HL-60/S4 (cell line): ENCODE data around the gene EEF1G.

ENCODE experiments used
- in situ Hi-C: fragments of 300-500 bp; cut with MboI; formaldehyde crosslinking; loops from 2 replicates; pipeline ENCODE4 v1.14.3; 2022; ENCODE audit warnings: low sequenced_read_pairs

The EEF1G gene

DNA sequence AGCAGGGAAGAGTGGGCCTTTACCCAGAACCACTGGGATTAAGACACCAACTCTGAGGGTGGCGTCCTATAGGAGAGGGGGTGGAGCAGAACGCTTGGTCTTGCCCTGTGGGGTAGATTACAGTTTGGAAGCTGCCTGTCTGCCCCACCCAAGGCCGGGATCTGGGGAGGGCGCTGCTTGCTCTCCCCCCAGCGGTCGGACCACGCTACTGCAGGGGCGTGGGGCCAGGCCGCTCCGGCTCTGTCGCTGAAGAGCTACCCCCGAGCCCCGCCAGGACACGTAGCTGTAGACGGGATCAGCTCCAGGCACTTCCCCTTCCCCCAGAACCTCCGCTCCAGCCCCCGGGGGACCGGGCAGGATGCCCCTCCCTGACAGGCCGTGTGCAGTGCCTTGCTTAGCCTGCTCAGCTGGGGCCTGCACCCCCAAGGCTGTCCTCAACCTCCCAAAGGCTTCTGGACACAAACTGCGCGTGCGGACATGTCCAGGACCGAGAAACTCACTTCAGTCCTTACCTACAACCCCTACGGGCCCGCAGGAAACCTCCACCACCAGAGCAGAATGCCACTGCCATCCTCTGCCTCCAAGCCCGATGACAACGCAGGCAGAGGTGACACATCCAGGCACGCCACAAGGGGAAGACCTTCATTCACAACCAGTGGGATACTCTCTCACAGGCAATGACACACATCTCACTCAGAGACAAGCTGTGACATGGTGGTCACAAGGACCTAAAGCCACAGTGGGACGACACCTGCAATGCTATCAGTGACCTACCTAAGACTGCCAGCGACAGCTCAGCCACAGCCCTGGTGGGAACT, 30.7 kb downstream of the EEF1G start:
- in situ Hi-C loops, result no loop called here

DNA sequence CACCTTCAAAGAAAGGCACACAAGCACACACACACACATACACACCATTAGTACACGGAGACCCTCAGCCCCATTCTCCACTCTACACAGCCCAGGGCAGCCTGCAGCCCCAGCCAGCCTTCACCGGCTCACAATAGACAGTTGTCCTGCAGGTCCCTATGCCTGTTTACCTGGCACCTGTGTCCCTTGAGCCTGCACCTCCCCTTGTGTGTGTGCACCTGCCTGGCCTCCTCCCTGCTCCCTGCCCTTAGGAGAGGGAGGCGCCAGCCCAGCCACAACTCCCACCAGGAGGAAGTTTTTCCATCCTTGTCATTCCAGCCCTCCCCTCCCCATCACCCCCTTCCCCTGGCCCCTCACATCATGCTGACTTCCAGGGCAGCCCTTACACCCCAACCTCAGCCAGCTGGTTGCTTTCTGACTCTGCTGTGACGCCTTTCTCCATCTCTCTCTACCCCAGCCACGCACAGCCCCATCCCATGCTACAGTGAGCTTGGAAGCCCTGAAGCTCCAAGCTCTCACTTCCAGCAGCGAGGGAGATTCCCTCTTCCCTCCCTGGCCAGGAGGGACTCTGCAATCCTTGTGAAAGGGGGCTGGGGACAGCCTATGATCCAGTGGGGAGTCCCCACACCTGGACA, 31.5 kb downstream of the EEF1G start:
- in situ Hi-C loops, result no loop called here

DNA sequence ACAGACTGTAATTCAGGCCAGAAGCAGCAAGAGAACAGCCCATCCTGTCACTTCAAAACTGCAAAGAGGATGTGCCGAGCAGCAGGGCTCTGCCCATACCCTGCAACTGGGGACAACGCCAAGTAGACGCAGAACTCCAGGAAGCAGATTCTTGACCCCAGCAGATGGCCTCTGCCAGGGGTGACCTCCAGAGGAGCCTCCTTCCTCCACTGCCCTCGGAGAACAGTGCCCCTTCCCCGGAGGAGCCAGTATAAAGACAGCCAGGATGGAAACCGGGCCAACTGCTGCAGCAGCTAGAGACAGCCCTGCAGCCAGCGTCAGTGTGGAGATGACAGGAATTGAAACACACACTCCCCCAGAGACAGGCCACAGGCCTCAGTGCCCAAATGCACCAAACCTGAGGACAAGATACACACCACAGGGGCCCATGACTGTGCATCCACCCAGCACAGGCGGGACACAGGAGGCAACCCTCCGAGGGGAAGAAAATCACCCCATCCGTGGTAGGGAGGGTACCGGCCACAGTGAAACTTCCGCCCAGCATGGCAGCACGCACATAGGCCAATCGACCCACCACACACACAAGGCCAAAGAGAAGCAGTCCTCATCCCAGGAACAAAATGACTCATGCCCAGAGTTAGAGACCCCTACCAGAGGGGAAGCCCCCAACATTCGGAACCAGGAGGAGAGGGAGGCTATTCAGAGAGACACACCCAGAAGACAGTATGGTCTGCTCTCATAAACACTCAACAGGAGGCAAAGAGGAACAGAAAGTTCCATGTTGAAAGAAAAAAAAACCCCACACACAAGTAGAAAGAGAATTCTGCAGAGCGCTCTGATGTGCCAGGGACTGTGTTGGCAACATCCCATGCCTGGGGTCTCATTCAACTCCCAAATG, 32.6 kb downstream of the EEF1G start:
- in situ Hi-C loops, result no loop called here

DNA sequence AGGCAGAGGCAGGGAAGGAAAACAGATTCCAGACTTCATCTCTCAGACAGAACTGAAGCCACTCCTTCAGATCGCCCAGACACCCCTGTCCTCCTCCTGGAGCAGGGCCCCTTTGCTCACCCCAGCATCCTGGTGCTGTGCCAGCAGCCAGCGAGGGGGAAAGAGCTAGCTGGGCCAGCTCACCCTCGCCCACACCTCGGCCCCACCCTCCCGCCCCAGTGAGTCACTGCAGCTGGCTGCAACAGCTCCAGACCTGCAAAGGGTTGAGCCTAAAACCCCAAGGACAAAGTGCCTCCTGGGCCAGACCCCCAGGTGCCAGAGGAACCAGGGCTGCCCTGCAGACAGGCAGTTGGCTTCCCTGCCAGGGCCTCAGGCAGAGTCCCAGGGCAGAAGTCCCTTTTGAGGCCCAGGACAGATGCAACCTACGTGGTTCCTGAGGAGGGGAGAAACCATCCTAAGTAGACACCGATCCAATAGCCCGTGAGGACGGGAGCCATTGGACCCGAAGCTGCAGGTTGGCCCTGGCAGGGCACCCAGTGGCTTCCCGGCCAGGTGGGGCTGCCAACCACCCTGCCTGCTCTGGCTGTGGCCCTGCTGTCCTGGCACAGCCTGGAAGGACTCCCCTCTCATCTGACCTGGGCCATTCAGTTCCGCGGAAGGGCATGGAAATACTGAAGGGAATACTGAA, 34.3 kb downstream of the EEF1G start:
- in situ Hi-C loops, result no loop called here

DNA sequence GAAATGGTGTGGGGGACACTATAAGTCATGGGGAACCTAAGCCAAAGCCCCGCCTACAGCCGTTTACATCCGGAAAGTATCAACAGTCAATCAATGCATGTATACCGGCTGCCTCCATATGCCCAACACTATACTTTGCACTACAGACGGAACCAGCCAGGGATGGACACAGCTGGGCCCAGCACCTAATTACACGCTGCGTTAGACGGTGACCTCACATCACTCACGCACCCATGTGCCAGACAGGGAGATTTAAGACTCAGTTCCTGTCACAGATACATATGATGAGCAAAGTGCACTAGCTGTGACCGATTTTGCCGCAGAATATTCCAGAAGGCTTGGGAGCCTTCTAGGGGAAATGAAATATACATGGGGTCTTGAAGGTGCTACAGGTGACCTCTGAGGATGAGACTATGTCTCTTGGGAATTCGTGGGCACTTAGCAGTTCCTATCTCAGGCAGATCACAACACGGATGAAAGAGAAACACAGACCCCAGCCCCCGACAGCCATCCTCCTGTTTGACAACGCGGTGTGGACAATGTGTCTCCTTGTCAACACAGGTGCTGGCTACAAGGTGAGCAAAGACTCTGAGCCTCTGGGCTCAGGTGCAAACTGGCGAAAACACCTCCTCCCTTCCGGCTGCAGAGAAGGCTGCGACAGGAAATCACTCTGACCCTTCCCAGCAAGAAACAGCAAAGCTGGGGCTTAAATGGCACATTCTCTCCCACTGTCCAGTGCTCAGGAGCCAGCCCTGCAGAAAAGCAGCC, 35.0 kb downstream of the EEF1G start:
- in situ Hi-C loops, result no loop called here

DNA sequence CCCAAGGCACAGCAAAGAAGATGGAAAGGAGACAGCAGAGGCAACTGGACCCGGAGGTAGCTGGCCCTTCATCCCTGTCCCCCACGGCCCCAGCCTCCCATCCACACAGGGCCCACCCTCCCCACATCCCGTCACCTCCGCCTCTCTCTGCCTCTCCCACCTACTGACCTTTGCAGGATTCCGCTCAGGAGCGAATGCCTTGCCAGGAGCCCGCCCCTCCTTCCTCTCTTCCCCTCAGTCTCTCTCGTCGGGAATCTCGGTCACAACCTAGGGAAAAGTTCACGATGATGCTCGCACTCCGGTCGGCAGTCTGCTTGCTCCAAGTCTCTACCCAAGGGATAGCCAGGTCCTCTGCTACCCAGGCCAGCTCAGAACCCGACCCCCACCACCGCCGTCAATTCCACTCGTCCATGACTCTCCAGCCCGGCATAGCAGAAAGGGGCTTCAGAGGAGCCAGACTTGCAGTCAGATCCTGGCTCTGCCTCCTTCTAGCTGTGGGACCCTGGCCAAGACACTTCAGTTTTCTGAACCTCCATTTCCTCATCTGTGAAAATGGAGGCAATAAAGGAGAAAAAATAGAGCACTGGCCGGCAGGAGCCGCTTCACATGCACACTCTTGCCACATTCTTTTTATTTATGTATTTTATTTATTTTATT, 37.3 kb downstream of the EEF1G start:
- in situ Hi-C loops, result no loop called here

DNA sequence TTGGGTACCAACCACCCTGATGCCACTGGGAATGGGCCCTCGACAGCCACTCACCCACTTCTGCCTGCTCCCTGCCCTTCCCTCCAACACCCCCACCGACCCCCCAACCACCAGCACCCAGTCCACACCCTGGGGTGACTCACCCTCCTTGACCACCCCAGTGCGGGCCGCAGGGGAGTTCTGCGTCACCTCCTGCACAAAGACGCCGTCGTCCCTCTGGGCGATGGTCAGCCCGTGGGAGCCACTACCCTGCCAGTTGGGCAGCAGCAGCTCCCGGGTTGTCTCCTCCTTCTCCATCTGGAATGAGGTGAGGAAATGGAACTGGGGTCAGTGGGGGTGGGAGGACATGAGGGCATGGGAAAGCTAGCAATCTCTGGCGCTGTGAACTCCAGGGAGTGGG, 37.9 kb downstream of the EEF1G start:
- in situ Hi-C loops, result no loop called here

DNA sequence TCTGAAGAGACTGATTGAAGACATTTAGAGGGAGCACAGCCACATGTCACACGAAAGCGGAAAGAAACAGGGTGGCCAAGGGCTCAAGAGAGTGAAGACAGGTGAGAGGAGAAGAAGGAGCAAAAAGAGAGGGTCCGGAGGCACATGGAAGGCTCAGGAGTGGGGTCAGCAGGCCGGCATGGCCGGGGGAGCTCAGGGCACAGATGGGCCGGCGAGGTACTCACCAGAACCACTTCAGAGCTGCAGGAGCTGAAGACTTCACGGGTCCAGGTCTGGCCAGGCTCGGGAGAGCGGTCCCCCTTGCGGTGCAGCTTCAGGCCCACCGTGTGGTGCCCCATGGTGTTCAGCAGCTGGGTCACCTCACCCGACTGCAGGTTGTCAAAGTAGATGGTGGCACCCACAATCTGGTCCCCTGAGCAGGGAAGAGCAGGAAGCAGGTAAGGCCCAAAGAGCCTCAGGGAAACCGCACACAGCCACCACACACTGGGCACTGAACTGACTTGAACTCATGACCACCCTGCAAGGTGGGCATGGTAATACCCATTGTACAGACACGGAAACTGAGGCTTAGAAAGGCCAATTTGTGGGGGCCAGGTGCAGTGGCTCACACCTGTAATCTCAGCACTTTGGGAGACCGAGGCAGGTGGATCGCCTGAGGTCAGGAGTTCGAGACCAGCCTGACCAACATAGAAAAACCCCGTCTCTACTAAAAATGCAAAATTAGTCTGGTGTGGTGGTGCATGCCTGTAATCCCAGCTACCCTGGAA, 38.7 kb downstream of the EEF1G start:
- in situ Hi-C loops, result no loop called here

DNA sequence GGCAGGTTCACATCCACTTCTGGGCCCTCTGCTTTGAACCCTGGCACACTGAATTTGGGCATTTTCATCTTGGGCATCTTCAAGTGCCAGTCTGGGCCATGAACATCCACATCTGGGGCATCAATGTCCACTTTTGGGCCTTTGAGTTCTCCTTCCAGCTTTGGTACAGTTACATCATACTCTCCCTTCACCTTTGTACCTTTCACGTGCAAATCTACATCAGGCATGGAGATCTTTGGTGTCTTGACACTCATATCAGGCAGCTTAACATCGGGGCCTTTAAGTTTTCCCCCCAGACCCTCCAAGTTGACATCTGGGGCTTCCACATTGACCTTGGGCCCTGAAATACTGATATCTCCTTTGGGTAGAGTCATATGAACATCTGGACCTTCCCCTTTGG, 41.6 kb downstream of the EEF1G start:
- in situ Hi-C loops, result no loop called here

DNA sequence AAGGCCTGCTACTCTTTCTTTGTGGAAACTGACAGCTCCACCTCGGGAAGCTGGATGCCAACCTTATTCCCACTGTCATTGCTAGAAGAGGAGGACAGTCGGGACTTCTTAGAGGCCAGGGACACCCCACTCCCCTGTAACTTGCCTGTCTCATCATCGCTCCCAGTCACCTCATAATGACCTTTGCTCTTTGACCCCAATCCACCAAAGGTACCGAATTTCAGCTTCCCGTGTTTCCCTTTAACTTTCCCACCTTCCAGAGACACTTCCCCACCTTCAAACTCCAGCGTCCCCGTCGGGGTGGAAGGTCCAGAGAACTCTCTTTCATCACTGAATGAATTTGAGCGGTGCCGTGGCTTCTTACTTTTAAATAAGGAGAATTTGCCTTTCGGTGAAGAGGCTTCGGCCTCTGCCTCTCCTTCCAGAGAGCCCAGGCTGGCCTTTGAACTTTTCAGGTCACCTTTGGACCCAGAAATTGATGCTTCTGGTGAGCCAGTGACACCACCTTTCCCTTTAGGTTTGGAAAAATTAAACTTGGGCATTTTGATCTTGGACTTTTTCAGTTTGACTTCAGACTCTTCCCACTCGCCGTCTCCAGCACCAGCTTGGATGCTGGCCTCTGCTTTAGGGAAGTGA, 56.8 kb downstream of the EEF1G start:
- in situ Hi-C loops, result no loop called here

DNA sequence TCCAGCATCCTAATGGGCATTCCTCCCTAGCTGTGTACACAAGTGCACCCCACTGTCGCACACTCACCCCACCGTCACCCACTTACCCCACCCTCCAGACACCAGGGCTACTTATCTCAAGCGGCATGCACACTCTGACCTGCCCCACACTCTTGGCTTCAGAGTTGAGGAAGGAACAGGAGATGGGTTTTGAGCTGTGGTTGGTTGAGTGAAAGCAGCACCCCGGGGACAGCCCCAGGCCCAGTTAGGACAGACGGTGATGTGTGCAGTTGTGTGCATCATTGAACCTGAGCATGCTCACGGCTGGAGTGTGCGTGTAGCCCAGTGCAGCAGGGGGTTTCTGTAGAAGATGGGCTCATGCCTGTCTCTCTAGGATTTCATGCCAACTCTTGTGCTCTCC, 59.5 kb downstream of the EEF1G start:
- in situ Hi-C loops, result no loop called here

DNA sequence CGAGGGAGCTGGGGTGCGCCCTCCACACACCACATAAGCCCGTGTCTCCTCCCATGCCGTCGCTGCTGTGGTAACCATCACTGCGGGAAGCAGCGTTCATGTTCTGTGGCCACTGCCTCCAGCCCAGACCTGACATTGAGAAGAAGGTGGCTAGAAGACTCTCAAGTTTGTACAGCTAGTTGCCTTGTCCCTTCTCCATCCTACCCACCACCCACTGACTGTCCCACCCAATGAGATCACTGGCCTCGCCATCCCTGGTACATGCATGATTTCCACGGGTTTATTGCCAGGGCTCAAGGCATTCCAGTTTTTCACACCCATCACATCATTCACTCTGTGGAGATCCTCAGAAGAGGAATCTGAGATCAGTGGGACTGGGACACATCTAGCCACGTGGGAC, 60.1 kb downstream of the EEF1G start:
- in situ Hi-C loops, result no loop called here

DNA sequence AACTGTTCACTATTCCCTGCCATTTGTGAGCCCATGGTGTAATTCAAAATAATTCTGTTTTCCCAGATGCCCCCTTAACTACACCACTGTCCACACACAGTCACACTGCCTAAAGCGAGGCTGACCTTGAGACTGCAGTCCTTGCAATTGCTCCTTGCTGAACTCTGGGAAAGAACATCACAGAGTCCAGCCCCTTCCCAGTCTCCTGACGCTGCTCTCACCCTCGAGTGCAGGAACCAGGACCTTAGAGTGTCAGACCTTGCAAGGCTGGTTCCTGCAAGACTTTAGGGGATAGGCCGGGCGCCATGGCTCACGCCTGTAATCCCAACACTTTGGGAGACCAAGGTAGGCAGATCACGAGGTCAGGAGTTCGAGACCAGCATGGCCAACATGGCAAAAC, 60.7 kb downstream of the EEF1G start:
- in situ Hi-C loops, result no loop called here
